ENCODE results near the gene IGFBP6. TPM values are rescaled to one million over a fixed set of nuclear protein-coding genes. Genes with fewer than 3 reads are reported as not detected.

Gene IGFBP6
- total RNA-seq, 1 donor from 2014 or later: 102 TPM

DNA sequence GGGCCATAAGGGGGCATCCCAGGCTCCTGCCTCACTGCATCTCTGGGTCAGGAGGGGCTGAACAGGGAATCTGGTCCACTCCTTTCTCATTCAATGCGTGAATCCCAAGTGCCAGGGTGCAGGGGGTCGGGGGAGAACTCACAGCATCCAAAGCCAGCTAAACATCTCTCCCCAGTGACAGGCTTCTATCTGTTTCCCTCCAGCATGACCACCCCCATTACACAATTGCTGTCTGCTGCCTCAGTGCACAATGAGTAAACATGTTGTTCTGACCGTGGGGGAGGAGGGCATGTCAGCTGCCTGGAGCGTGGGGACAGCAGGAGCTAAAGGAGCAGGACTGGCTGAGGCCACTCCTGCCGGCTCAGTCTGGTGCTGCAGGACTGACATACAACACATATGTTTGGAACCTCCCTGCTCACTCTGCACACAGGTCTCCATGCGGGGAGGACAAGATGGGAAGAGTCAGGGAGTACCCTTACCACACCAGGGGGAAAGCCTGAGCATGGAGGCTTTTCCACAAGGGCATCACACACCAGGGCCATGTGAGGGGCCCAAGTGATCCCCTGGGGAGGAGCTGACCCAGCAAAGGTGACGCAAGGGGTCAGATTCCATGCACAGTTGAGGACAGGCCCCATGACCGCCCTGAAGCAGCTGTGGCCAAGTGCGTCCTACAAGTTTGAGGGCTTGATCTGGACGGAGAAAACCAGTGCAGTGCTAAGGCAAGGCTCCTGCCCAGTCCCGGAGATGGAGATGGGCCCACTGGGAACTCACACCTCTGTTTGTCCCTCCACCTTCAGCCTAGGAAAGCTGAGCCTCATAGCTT, 46.2 kb upstream of the IGFBP6 start:
- TF ChIP-seq, protein P1, sequence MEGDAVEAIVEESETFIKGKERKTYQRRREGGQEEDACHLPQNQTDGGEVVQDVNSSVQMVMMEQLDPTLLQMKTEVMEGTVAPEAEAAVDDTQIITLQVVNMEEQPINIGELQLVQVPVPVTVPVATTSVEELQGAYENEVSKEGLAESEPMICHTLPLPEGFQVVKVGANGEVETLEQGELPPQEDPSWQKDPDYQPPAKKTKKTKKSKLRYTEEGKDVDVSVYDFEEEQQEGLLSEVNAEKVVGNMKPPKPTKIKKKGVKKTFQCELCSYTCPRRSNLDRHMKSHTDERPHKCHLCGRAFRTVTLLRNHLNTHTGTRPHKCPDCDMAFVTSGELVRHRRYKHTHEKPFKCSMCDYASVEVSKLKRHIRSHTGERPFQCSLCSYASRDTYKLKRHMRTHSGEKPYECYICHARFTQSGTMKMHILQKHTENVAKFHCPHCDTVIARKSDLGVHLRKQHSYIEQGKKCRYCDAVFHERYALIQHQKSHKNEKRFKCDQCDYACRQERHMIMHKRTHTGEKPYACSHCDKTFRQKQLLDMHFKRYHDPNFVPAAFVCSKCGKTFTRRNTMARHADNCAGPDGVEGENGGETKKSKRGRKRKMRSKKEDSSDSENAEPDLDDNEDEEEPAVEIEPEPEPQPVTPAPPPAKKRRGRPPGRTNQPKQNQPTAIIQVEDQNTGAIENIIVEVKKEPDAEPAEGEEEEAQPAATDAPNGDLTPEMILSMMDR (conservative IDR thresholded peaks at IDR 0.05; ENCODE audit: low read depth, low read length): peak; percentile 24
- peak; percentile 56 for DNase-seq (ENCODE audit: low read depth)
- peak overlapping the region; percentile 73 for H3K4me3 ChIP-seq (ENCODE audit: low read depth, low read length)

GRCh38 chr12:53051881-53052412, 45.5 kb upstream of the IGFBP6 start:
- TF ChIP-seq, protein P1 (conservative IDR thresholded peaks at IDR 0.05; ENCODE audit: low read depth, low read length): no peak
- H3K4me3 ChIP-seq (ENCODE audit: low read depth, low read length): peak overlapping the region; percentile 73

GRCh38 chr12:53052419-53053217, 44.8 kb upstream of the IGFBP6 start:
- DNase-seq (ENCODE audit: low read depth): no peak
- TF ChIP-seq, protein P1 (conservative IDR thresholded peaks at IDR 0.05; ENCODE audit: low read depth, low read length): no peak
- peak overlapping the region; percentile 73 for H3K4me3 ChIP-seq (ENCODE audit: low read depth, low read length)

More at GRCh38 chr12:53051881-53052412, 45.5 kb upstream of the IGFBP6 start:
- no peak for DNase-seq (ENCODE audit: low read depth)

DNA sequence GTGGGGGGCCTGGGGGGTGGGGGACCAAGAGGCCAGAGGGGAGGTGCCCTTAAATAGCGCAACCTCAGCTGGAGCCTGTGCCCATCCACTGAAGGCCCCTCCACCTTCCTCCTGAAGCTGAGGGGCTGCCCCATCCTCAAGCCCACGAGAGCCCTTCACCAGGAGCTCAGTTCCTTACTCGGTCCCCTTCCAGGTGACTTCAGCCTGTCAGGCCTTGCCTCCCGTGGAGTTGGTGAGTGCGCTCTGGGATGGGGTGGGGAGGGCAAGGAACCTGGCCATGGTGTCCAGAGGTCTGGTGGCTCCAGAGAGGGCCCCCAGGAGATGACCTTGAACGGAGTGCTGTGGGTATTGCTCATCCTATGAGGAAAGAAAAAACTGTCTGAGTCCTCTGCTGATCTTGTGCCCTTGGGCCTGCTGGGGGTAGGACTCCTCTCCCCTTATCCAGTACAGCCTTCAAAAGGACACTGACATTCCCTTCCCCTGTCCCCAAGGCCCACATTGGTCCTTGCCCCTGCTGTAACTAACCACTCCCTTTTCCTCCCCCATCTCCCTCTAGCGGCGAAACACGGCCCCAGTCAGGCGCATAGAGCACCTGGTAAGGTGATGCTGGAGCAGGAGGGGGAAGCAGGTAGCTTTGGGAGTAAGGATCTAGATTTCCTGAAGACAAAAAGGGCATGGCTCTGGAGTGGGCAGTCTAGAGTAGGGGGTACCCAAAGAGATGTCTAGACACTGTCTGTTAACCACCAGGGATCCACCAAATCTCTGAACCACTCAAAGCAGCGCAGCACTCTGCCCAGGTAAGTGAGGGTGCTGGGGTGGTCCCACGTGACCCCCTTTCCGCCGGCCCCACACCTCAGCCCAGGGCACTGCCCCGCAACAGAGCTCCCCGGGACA, 44.0 kb upstream of the IGFBP6 start:
- H3K4me3 ChIP-seq (ENCODE audit: low read depth, low read length): peak overlapping the region; percentile 65
- DNase-seq (ENCODE audit: low read depth): no peak
- TF ChIP-seq, protein P1 (conservative IDR thresholded peaks at IDR 0.05; ENCODE audit: low read depth, low read length): peak; percentile 73

- no peak for DNase-seq (ENCODE audit: low read depth)
- TF ChIP-seq, protein P1 (conservative IDR thresholded peaks at IDR 0.05; ENCODE audit: low read depth, low read length): no peak
- H3K4me3 ChIP-seq (ENCODE audit: low read depth, low read length): peak overlapping the region; percentile 65
Measured at GRCh38 chr12:53054112-53054878, 43.2 kb upstream of the IGFBP6 start.

Measured in epithelial cell of proximal tubule (primary cell).